DND-41 (cell line): ENCODE results near the gene LAPTM4A.

Source experiments
- EZH2 ChIP-seq: IDR thresholded peaks from 3 replicates; pipeline ENCODE4 v1.6.1; 2012; ENCODE audit warnings: borderline replicate concordance, low read depth, mild to moderate bottlenecking, moderate library complexity, low read length, inconsistent platforms; ENCODE audit not compliant: severe bottlenecking
- TF ChIP-seq, protein P1 (sequence below): IDR thresholded peaks from 2 replicates; pipeline ENCODE4 v1.5.1; 2012; ENCODE audit warnings: borderline replicate concordance, low read length, moderate library complexity, mild to moderate bottlenecking; ENCODE audit not compliant: poor library complexity, severe bottlenecking; ENCODE audit errors: extremely low read depth

DNA sequence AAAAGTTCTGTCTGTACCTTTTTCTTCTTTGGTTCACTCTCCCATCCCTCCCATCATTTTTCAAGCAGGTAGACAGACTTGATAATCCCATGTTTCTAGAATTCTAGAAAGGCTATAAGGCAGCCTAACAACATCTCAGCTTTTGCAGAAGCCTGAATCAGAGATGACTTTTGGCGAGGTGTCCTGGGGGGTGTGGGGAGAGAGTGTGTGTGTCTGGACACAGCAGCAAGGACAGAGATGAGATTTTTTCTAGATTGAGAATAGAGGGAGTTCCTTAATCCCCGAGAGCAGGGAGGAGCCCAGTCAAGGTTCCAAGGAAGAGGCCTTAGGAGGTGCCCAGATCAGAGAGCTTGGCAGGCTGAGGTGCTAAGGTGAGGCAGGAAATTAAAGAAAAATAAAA lies 22.0 kb upstream of the LAPTM4A start:
- TF ChIP-seq, protein P1, sequence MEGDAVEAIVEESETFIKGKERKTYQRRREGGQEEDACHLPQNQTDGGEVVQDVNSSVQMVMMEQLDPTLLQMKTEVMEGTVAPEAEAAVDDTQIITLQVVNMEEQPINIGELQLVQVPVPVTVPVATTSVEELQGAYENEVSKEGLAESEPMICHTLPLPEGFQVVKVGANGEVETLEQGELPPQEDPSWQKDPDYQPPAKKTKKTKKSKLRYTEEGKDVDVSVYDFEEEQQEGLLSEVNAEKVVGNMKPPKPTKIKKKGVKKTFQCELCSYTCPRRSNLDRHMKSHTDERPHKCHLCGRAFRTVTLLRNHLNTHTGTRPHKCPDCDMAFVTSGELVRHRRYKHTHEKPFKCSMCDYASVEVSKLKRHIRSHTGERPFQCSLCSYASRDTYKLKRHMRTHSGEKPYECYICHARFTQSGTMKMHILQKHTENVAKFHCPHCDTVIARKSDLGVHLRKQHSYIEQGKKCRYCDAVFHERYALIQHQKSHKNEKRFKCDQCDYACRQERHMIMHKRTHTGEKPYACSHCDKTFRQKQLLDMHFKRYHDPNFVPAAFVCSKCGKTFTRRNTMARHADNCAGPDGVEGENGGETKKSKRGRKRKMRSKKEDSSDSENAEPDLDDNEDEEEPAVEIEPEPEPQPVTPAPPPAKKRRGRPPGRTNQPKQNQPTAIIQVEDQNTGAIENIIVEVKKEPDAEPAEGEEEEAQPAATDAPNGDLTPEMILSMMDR: no peak
- TF ChIP-seq EZH2: no peak
